Measurements from ENCODE around the gene RHOBTB3. TPM values are rescaled to one million over a fixed set of nuclear protein-coding genes. Genes with fewer than 3 reads are reported as not detected.

RHOBTB3 gene
- total RNA-seq, 3 donors from 2014 or later: 56.5 to 85.2 (median 60.4) TPM

DNA sequence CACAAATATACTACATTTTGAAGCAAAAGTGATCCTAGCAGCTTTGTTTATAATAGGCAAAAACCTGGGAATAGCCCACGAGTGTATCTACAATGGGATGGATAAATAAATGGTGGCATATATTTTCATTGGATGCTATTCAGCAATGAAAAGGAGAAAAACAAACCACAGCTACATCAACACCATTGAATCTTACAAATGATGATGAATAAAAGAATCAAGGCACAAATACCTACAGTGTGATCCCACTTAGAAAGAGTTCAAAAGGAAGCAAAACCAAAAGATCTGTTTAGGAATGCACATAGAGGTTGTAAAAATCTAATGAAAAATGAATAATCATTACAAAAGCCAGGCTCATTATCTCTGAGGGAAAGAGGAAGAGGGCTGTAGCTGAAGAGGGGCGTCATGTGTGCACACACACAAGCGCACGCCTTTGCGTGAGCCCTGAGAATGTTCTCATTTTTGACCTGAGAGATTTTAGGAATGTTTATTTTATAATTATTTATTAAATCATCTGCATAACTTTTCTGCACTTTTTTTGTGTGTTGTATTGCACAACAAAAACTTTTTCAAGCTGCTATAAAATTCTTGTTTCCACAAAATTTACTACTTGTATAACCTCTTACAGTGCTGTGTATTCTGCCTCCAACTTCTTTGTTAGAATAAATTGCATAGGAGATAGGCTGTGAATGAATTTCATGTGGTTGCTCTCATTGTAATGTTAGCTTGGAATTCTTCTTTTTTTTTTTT lies 5.9 kb upstream of the RHOBTB3 start:
- H3K4me1 ChIP-seq (ENCODE audit: low read depth): peaks cover 6% of the 10 kb centered on the region
- H3K4me3 ChIP-seq: no peak overlapping the region
- no peaks in the 10 kb centered on the region for H3K36me3 ChIP-seq (ENCODE audit: low read depth)
- ATAC-seq: no peak
- DNase-seq: no peak
- TF ChIP-seq, protein P1, sequence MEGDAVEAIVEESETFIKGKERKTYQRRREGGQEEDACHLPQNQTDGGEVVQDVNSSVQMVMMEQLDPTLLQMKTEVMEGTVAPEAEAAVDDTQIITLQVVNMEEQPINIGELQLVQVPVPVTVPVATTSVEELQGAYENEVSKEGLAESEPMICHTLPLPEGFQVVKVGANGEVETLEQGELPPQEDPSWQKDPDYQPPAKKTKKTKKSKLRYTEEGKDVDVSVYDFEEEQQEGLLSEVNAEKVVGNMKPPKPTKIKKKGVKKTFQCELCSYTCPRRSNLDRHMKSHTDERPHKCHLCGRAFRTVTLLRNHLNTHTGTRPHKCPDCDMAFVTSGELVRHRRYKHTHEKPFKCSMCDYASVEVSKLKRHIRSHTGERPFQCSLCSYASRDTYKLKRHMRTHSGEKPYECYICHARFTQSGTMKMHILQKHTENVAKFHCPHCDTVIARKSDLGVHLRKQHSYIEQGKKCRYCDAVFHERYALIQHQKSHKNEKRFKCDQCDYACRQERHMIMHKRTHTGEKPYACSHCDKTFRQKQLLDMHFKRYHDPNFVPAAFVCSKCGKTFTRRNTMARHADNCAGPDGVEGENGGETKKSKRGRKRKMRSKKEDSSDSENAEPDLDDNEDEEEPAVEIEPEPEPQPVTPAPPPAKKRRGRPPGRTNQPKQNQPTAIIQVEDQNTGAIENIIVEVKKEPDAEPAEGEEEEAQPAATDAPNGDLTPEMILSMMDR (IDR thresholded peaks at IDR 0.05): no peak
- intact Hi-C loops (cut with DNase I, micrococcal nuclease): no loop called here
- H3K9me3 ChIP-seq: no peaks in the 10 kb centered on the region

DNA sequence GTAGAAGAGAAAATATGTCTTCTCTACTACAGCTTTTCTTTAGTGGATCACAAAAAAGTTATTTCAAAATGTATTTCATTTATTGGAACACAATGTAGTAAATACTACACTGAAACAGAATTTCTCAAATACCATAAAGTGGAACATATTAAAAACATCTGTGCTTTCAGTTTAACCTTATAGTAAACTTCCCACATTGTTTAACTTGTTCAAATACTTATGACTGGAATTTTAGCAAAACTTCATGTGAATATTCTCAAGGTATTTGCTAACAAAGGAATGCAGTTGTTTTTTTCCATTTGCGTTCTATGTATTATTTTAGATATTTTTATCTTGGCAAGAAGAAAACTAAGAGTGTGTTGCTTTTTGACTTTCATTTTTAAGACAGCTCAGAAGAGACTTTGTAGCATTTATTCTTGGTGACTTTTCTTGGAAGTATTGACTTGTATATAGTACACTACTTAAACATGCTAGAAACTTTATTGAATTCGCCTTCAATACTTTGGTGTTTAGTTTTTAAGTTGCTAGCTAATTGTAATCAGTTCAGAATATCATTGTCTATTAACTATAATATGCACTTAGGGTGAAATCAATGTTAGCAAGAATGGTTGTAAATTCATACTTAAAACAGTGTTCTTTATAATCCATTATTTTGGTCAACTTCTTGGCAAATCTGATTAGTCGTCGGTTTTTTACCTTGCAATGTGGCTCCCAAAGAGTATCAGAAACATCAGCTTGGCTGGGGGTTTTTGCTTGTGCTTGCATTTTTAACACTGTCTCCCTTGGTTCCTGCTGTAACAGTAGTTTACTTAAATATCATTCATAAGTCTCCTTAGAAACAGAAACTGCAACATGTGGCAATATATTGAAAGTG lies 5.0 kb upstream of the RHOBTB3 start:
- DNase-seq (no peak), ATAC-seq (no peak)
- no peaks in the 10 kb centered on the region for H3K36me3 ChIP-seq (ENCODE audit: low read depth)
- intact Hi-C loops (cut with DNase I, micrococcal nuclease): no loop called here
- no peaks in the 10 kb centered on the region for H3K9me3 ChIP-seq
- TF ChIP-seq, protein P1 (IDR thresholded peaks at IDR 0.05): no peak
- no peak overlapping the region for H3K4me3 ChIP-seq
- peaks cover 6% of the 10 kb centered on the region for H3K4me1 ChIP-seq (ENCODE audit: low read depth)

DNA sequence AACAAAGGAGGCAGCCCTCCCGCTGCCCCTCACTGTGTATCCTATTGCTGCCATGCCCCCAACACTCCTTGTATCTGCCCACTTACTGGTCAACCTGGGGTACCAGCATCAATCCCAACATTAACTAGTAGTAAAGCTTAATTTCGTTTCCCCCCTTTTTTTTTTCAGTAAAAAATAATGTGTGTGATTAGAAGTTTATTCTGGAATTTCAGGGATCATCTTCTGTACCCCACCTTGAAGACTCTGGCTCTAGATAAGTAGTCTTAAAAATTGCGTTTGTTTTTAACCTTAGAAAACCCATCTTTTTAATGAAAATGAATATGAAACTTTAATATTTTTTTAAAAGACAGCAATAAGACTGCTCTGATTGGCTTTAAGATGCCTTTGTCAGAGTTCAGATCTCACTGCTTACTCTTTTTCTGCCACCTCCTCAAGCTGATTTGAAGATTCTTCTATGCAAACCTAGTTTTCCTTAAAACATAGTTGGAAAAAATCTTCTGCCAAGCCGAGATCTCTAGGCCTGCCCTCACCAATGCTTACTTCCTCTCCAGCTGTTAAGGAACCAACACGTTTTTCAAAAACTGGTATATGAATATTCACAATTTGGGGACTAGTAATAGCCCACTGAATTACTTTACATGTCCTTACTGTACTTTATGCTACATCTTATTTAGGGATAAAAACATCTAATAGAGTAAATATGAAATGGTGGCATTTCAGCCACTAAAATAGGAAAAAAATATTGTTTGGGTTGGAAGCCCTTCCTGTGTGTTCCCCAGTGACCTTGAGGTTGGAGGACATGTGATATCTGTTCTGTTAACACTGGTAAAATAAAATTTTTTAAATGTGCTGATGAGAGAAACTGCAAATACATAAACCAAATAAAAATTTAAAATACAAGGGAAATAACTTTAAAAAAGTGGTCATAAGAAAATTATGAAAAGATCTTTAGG lies 4.0 kb upstream of the RHOBTB3 start:
- no peaks in the 10 kb centered on the region for H3K36me3 ChIP-seq (ENCODE audit: low read depth)
- H3K9me3 ChIP-seq: no peaks in the 10 kb centered on the region
- intact Hi-C loops (cut with DNase I, micrococcal nuclease): no loop called here
- no peak for ATAC-seq
- H3K4me3 ChIP-seq: no peak overlapping the region
- DNase-seq: no peak
- TF ChIP-seq, protein P1 (IDR thresholded peaks at IDR 0.05): no peak
- peaks cover 6% of the 10 kb centered on the region for H3K4me1 ChIP-seq (ENCODE audit: low read depth)

DNA sequence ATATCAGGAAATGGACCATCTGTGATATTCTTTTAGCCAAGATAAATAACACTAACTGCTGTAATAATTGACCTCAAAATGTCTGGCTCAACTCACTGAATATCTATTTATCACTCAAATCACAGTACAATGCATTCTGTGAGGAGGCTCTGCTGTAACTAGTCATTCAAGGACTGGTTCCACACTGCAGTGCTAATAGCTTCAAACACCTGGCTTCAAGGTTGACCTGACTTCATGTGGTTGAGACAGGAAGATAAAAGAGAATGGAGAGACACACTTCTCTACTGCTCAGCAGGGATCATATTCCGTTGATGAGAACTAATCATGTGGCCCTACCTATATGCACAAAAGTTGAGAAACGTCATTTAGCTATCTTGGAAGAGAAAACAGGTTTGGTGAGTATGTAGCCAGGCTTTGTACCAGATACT lies 3.4 kb upstream of the RHOBTB3 start:
- Histone ChIP-seq H3K4me1 (ENCODE audit: low read depth) (peaks cover 6% of the 10 kb centered on the region), H3K9me3 (no peaks in the 10 kb centered on the region), H3K4me3 (no peak overlapping the region), H3K36me3 (ENCODE audit: low read depth) (no peaks in the 10 kb centered on the region)
- intact Hi-C loops (cut with DNase I, micrococcal nuclease): no loop called here
- TF ChIP-seq, protein P1 (IDR thresholded peaks at IDR 0.05): no peak
- peak; percentile 24 for ATAC-seq
- no peak for DNase-seq

DNA sequence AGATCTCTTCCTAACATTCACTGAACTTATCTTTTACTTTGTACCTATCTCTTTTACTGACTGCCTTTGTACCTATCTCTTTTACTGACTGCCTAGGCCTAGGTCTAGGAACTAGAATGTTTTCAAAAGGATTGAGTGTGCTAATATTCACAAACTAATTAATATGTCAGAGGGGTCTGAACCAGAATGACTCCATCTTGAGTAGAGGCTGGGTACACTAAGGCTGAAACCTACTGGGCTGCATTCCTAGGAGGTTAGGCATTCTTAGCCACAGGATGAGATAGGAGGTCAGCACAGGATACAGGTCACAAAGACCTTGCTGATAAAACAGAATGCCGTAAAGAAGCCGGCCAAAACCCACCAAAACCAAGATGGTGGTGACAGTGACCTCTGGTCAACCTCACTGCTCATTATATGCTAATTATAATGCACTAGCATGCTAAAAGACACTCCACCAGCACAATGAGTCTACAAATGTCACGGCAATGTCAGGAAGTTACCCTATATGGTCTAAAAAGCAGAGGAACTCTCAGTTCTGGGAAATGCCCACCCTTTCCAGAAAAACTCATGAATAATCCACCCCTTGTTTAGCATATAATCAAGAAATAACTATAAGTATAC lies 2.5 kb upstream of the RHOBTB3 start:
- TF ChIP-seq, protein P1 (IDR thresholded peaks at IDR 0.05): no peak
- Histone ChIP-seq H3K9me3 (no peaks in the 10 kb centered on the region), H3K4me3 (no peak overlapping the region), H3K36me3 (ENCODE audit: low read depth) (no peaks in the 10 kb centered on the region), H3K4me1 (ENCODE audit: low read depth) (peaks cover 11% of the 10 kb centered on the region)
- intact Hi-C loops (cut with DNase I, micrococcal nuclease): no loop called here
- ATAC-seq (no peak), DNase-seq (no peak)

Data from mucosa of descending colon (tissue), 3 donors.